DMS153 (cell line): Measurements from ENCODE around the gene KRTAP5-2.

Experiments used
- DNase-seq: peaks from one replicate; lab custom pipeline; 2025; lab: John Stamatoyannopoulos, UW

Gene KRTAP5-2

DNA sequence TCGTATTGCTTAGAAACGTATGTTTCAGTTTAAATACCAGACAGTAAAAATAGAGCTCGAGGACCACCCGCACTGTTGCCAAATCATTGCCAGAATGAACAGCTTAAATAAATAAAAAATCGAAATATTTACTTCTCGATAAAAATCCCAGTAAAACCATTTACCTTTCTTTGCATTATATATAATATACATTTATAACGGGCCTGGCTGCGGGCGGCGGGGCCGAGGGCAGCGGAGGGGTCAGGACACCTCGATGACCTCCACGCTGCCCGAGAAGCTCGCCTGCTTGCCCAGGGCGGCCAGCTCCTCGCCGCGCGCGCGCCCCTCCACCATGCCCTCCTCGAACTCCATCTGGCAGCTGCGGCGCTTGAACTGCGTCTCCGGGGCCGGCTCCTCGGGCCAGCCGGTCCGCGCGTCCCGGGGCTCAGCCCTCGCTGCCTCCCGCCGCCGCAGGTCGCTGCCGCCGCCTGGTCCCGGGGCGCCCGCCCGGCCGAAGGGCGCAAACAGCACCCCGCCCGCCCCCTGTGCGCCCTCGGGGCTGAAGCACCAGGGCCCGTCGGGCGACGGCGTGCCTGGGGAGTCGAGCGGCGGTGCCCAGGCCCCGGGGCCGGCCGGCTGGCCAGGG lies 41.7 kb downstream of the KRTAP5-2 start:
- no peak for DNase-seq

DNA sequence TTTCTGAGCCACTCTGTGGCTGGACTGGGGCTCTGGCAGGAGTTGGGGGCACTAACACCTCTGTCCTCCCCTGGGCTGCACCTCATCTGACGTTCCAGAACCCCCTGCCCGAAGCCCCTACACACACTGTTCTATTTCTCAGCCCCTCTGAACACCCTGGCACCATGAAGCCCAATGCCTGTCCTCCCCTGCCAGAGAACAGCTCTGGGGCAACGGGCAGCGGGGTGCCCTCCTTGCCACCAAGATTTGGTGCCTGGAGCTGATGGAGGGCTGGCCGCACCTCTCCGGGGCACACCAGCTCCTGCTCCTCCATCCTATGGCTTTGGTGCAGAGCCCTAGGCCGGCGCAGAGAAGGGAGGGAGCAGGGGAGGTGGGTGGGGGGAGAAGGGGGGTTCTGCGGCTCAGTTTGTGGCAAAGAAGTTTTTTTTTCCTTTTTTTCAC lies 42.4 kb downstream of the KRTAP5-2 start:
- no peak for DNase-seq

DNA sequence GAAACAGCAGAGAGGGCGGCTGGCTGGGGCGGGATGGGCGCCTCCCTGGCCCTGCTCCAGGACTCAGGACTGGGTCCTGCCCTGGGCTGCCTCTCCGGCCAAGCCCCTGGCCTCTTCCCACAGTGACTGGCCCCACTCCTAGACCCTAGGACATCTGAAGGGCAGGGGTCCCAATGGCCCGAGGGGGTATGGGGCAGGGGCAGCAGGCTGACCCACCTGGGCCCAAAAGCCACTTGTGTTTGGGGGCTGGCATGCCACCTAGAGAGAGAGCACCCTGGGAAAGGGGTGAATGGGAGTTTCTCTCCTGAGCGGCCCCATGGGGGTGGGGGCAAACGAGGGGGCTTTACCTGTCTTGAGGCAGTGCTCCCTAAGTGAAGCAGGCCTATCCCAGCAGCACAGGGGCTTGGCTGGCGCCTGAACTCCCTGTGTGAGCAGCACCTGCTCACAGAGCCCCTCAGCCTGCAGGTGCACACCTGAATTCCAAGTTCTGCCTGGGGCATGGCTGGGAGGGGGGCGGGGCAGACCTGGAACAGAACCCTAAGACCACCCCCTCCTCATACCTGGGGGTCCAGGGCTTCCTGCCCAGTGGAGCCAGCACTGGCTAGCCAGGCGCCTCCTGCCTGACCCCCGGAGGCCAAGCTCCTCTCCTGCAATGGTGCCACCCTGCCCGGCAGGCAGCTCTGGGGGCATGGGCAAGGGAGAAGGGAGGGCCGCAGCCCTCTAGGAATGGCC lies 42.9 kb downstream of the KRTAP5-2 start:
- no peak for DNase-seq

DNA sequence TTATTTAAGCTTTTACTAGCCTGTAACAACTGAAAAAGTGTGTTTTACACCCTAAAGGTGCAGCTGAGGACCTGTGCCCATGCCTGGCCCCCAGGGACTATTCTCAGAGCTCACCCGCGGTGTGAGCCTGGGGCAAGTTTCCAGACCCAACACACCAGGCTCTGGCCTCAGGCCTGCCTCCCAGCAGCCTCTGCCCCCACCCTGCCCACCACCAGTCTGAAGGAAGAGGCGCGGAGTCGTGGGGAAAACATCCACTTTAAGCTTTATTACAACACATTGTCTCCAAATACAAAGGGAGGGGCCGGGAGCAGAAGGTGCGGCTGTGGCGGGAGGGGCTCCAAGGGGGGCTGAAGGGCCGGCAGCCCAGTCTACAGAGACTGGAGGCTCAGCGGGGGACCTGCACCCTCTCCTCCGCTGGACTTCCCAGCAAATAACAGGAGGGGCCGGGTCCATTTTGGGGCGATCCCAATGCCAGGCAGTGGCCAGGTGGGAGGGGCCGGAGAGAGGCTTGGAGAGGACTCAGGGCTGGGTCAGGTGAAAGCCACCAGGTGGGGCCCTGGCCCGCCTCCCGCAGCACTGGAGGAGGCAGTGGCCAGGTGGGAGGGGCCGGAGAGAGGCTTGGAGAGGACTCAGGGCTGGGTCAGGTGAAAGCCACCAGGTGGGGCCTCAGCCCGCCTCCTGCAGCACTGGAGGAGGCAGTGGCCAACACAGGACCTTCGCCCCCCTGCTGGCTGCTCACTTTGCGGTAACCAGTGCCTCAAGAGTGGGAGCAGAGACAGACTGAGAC lies 44.1 kb downstream of the KRTAP5-2 start:
- peak; percentile 71 for DNase-seq

DNA sequence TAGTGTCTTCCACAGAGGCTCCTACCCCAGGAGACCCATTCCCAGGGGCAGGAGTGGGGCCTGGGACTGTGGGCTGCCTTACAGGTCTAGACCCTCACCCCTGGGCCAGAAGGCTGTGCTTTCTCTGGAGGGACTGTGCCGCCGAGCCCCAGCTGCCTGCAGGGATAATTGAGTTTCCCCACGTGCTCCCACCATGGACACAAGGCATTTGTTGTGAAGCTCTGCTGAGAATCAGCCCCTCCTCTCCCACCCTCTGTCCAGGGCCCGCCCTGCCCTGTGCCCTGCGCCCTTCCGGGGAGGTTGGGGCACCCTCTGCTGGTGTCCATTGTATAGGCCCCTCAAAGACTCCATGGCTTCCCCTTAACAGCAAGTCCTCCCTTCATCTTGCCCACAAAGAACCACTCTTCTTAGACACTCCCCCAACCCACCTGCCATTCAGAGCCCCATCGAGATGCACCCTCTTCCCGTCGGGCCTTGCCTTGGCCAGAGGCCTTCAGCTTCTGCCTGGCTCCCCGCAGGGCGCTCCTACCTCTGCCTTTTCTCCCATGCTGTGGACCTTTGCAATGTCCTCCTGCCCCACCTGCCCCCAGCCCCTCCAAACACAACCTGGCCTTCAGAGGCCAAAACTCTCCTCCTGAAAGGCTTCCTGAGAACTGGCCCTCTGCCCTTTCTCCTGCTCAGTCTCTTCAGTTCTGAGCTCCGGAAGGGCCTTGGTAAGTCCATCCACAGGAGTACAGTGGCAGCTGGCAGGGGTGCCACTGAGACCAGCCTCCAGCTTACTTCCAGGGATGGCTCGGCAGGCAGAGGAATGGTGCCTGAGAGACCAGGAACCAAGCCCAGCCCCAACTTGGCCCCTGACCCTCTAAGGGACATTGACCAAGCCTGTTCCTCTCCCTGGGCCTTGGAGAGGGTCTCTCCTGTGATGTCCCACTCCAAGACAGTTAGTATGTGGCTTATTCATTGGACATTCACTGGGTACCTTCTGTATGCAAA lies 48.5 kb downstream of the KRTAP5-2 start:
- DNase-seq: no peak

DNA sequence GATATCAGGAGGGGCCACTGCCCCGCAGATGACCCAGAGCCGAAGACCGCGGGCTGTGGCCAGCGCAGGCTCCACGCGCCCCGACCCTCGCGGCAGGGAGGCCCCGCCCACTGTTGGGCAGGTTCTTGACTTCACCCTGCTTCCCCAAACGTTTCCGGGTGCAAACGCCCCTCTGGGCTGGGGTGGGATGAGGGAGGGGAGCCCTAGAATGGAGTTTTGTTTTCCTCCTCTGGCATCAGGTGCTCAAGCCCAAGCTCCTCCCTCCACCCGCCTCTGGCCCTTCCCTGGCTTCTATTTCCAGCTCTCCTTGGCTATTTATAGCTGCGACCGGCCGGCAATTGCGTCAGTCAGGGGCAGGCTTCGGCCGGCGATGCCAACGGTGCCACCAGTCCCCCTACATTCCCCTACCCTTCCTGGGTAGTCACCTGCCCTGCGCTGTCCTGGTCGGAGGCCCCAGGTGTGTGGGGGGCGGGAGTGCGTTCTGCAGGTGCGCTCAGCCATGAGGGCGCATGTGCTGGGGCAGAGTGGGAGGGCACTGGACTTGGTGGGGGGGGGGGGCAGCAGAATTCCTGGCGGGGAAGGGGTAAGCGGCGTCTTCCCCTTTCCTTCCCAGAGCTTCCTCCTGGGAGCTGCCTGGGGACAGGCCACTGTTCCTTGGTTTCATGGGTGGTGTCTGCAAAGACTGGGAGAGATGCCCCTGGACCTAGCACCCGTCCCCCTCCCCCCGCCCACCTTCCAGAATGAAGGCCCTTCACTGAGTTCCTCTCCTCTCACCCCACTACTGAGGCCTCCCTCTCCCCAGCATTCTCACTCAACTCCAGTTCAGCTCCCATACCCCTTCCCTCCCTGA lies 49.6 kb downstream of the KRTAP5-2 start:
- DNase-seq: peak; percentile 85

DNA sequence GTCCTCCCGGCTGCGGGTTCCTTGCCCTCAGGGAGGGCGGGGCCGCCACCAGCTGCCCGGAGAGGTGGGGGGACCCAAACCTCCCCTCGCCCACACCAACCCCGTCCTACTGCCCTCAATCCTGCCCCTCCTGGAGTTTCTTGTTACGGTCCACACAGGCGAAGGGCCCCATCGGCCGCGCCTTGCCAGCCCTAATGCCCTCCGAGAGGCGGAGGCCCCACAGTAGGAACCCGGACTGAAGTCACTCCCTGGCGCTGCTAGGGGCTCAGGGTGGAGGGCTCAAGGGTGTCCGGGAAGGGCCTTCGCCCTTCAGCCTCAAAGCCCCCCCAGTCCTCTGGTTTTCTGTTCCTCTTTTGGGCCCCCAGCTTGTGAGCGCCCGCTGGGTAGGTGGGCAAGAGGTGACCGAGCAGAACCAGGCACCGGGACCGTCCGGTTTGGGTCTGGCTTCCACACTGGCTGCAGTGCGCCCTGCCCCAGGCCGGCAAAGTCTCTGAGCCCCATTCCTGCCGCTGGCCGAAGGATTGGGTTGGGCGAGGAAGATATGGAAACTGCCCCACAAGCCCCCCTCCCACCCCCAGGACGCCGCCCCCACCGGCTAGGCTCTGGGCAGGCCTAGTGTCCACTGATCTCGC lies 50.5 kb downstream of the KRTAP5-2 start:
- no peak for DNase-seq
